ENCODE data around the gene PSMC3IP. TPM values are rescaled to one million over a fixed set of nuclear protein-coding genes. Genes with fewer than 3 reads are reported as not detected.

PSMC3IP gene
- total and polyA plus RNA-seq, 2 donors (not counting 3 experiments of a cell fraction or from before 2014, with no cell fraction given): 5.9 to 19.3 TPM

- Histone ChIP-seq H4K20me1 (replicated peaks; ENCODE audit: control insufficient read depth, extremely low read depth, insufficient read depth, low read length) (no peaks in the 10 kb centered on the region), H2AFZ (ENCODE audit: low read depth, low read length) (no peak overlapping the region), H3K4me3 (replicated peaks in 1 of 3; ENCODE audit: insufficient read depth in 1 of 3, low read depth in 1 of 3, low read length in 3 of 3) (no peak overlapping the region), H3K36me3 (ENCODE audit: control insufficient read depth in 2 of 2, extremely low read depth in 1 of 2, insufficient read depth in 2 of 2, low read length in 2 of 2) (peaks cover 16 to 49% of the 10 kb centered on the region in 2 experiments), H3K79me2 (ENCODE audit: control insufficient read depth, insufficient read depth, low read length) (no peaks in the 10 kb centered on the region), H3K27me3 (ENCODE audit: control insufficient read depth in 2 of 2, insufficient read depth in 2 of 2, low read length in 2 of 2) (no peaks in the 10 kb centered on the region), H3K4me1 (ENCODE audit: control insufficient read depth, extremely low read depth, insufficient read depth, low read length) (no peaks in the 10 kb centered on the region), H3K9me1 (replicated peaks; ENCODE audit: control insufficient read depth, extremely low read depth, insufficient read depth, low read length) (no peaks in the 10 kb centered on the region), H3K4me2 (ENCODE audit: insufficient read depth, low read length) (no peak overlapping the region), H3K9ac (replicated peaks; ENCODE audit: extremely low read depth, insufficient read depth, low read length) (no peak overlapping the region), H3K9me3 (replicated peaks; ENCODE audit: control insufficient read depth, insufficient read depth, low read length) (no peaks in the 10 kb centered on the region), H3K27ac (ENCODE audit: insufficient read depth, low read depth, low read length) (no peak overlapping the region)
- BruUV-seq (replicated peaks): no TSS peak
- TF ChIP-seq MAX (IDR thresholded peaks at IDR 0.05; ENCODE audit: insufficient read depth, insufficient read length): no peak
- TF ChIP-seq JUN (IDR thresholded peaks at IDR 0.05; ENCODE audit: borderline replicate concordance, insufficient read depth, insufficient read length, low read depth): no peak
- no peak for TF ChIP-seq MYC (IDR thresholded peaks at IDR 0.05; ENCODE audit: low read depth, low read length)
- DNase-seq (ENCODE audit: low read depth, low spot score) (no peak), FAIRE-seq (no peak)
- POLR2A ChIA-PET: no interaction called here
- dilution Hi-C loops (cut with MboI; ENCODE audit: extremely low pct_ligation_motif_present, low sequenced_read_pairs) (no loop called here), intact Hi-C loops (cut with micrococcal nuclease) (no loop called here)
- CTCF ChIA-PET: no interaction called here
These were observed 7.4 kb upstream of the PSMC3IP start for GRCh38 chr17:42584880-42585279.

GRCh38 chr17:42581744-42582270, 4.3 kb upstream of the PSMC3IP start:
- Histone ChIP-seq H3K79me2 (ENCODE audit: control insufficient read depth, insufficient read depth, low read length) (peaks cover 7% of the 10 kb centered on the region), H3K27ac (ENCODE audit: insufficient read depth, low read depth, low read length) (no peak overlapping the region), H3K9me3 (replicated peaks; ENCODE audit: control insufficient read depth, insufficient read depth, low read length) (no peaks in the 10 kb centered on the region), H2AFZ (ENCODE audit: low read depth, low read length) (no peak overlapping the region), H3K9ac (replicated peaks; ENCODE audit: extremely low read depth, insufficient read depth, low read length) (no peak overlapping the region), H3K4me2 (ENCODE audit: insufficient read depth, low read length) (no peak overlapping the region), H3K36me3 (ENCODE audit: control insufficient read depth in 2 of 2, extremely low read depth in 1 of 2, insufficient read depth in 2 of 2, low read length in 2 of 2) (peaks cover 13 to 41% of the 10 kb centered on the region in 2 experiments), H3K9me1 (replicated peaks; ENCODE audit: control insufficient read depth, extremely low read depth, insufficient read depth, low read length) (no peaks in the 10 kb centered on the region), H3K4me1 (ENCODE audit: control insufficient read depth, extremely low read depth, insufficient read depth, low read length) (peaks cover 10% of the 10 kb centered on the region), H3K27me3 (ENCODE audit: control insufficient read depth in 2 of 2, insufficient read depth in 2 of 2, low read length in 2 of 2) (no peaks in the 10 kb centered on the region), H4K20me1 (replicated peaks; ENCODE audit: control insufficient read depth, extremely low read depth, insufficient read depth, low read length) (no peaks in the 10 kb centered on the region), H3K4me3 (replicated peaks in 1 of 3; ENCODE audit: insufficient read depth in 1 of 3, low read depth in 1 of 3, low read length in 3 of 3) (no peak overlapping the region)
- TF ChIP-seq MYC (IDR thresholded peaks at IDR 0.05; ENCODE audit: low read depth, low read length) (no peak), EZH2 (IDR thresholded peaks at IDR 0.05; ENCODE audit: borderline replicate concordance, low read depth, low read length, severe bottlenecking) (no peak), GATA2 (IDR thresholded peaks at IDR 0.05; ENCODE audit: insufficient read depth, insufficient read length, low read depth, low read length) (no peak), JUN (IDR thresholded peaks at IDR 0.05; ENCODE audit: borderline replicate concordance, insufficient read depth, insufficient read length, low read depth) (no peak), POLR2A (IDR thresholded peaks at IDR 0.05; ENCODE audit: low read depth, low read length) (no peak), POLR2AphosphoS5 (IDR thresholded peaks at IDR 0.05; ENCODE audit: insufficient read depth, low read depth, low read length) (no peak), FOS (IDR thresholded peaks at IDR 0.05; ENCODE audit: borderline replicate concordance, insufficient read depth, low read length) (no peak), CTCF (IDR thresholded peaks at IDR 0.05; ENCODE audit: extremely low read depth in 1 of 2, insufficient read depth in 1 of 2, low read depth in 1 of 2, low read length in 2 of 2) (no peak), MAX (IDR thresholded peaks at IDR 0.05; ENCODE audit: insufficient read depth, insufficient read length) (no peak)
- no TSS peak for BruUV-seq (replicated peaks)
- DNase-seq (ENCODE audit: low read depth, low spot score) (no peak), FAIRE-seq (no peak)
- intact Hi-C loops (cut with micrococcal nuclease) (no loop called here), dilution Hi-C loops (cut with MboI; ENCODE audit: extremely low pct_ligation_motif_present, low sequenced_read_pairs) (no loop called here)
- ChIA-PET POLR2A (interaction anchor here (0.5 kb wide), 1 partner anchor 13 kb away, joined by 6 read pairs; no protein-coding TSS in a partner anchor), CTCF (interaction anchor here (0.6 to 7.0 kb wide), 3 partner anchors 9 to 182 kb away, joined by 3 to 235 read pairs (median 4); partner anchors contain the start of genes CCR10 and PLEKHH3)

Measured in endothelial cell of umbilical vein (primary cell).